ENCODE measurements around the gene ASB13.

DNA sequence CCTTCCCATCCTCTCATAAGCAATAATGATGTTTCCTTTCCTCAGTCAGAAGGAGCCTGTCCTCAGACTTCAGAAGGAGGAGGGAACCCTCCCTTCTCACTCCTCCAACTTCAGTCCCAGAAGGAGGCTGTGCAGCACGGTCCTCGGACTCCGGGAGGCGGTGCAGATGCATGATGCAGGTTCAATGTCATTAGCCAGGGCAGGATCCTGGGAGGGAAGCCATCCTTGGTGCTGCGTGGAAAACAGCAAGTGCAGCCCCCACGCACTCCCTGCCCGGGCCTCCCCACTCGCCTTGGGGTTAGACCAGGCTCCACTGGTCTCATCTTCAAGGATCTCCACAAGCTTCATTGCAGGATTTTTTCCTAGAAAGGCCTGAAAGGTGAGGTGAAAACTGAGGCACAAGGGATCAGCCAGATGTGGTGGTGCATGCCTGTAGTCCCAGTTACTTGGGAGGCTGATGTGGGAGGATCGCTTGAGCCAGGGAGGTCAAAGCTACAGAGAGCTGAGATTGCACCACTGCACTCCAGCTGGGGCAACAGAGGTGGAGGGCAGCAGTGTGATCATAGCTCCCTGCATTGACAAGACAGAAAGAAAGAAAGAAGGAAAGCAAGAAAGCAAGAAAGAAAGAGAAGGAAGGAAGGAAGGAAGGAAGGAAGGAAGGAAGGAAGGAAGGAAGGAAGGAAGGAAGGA is 62.0 kb downstream of the ASB13 start:
- TF ChIP-seq SUZ12 (IDR thresholded peaks at IDR 0.05; ENCODE audit: extremely low read depth, insufficient read depth, insufficient read length): no peak
- TF ChIP-seq ZNF274 (IDR thresholded peaks at IDR 0.05; ENCODE audit: low read depth, low read length): no peak
